Measurements from ENCODE around the gene SUMO2.

- no peak for TF ChIP-seq ELF4 (CRISPR knock-in tag; IDR thresholded peaks at IDR 0.05; ENCODE audit: low read depth)
- no peak for TF ChIP-seq CTCF (IDR thresholded peaks at IDR 0.05)
Observed at GRCh38 chr17:75163074-75163473, 19.7 kb downstream of the SUMO2 start.
